Measurements from ENCODE around the gene IPCEF1. TPM values are rescaled to one million over a fixed set of nuclear protein-coding genes. Genes with fewer than 3 reads are reported as not detected.
A peak's percentile ranks its signal among the peaks of the same experiment; 100 is the strongest.
"Not testable (repeated sequence)": the region's sequence is repeated elsewhere in the genome, so short reads cannot be mapped to it uniquely, and the experiment has no call there.

IPCEF1 gene
- polyA plus RNA-seq, 3 donors, result 14.7 to 29.7 (median 16.5) TPM

- H3K79me2 ChIP-seq (ENCODE audit: insufficient read depth, low read length), result peaks cover 96% of the 10 kb centered on the region
- H3K4me3 ChIP-seq (replicated peaks in 1 of 3; ENCODE audit: low read depth in 2 of 3, low read length in 3 of 3), result no peak overlapping the region
- H3K4me1 Mint-ChIP-seq, result peaks cover 61% of the 10 kb centered on the region
- peaks cover 16 to 36% of the 10 kb centered on the region in 2 donors for H3K36me3 ChIP-seq (replicated peaks in 1 of 2; ENCODE audit: control insufficient read depth in 1 of 2, insufficient read depth in 2 of 2, low read length in 2 of 2)
- H3K9ac ChIP-seq (ENCODE audit: insufficient read depth, low read length, poor library complexity, severe bottlenecking), result no peak overlapping the region
- no peak for TF ChIP-seq CTCF (IDR thresholded peaks at IDR 0.05)
- no peak for DNase-seq
- no peaks in the 10 kb centered on the region for H3K27me3 Mint-ChIP-seq (ENCODE audit: low read depth in 3 of 3)
- no peak overlapping the region for H3K27ac ChIP-seq (ENCODE audit: low read depth in 1 of 2, low read length in 2 of 2)
- H3K9me3 Mint-ChIP-seq, result peaks cover 0 to 6% (median 4%) of the 10 kb centered on the region in 7 donors
- peaks cover 66% of the 10 kb centered on the region for H4K20me1 ChIP-seq (ENCODE audit: insufficient read depth, low read length)
- H3K36me3 Mint-ChIP-seq, result peaks cover 39 to 43% of the 10 kb centered on the region in 2 donors
- peaks cover 46 to 56% of the 10 kb centered on the region in 2 donors for H3K4me1 ChIP-seq (ENCODE audit: control insufficient read depth in 1 of 2, insufficient read depth in 2 of 2, low read length in 2 of 2)
- H3K9me3 ChIP-seq (replicated peaks in 1 of 2; ENCODE audit: control insufficient read depth in 1 of 2, insufficient read depth in 1 of 2, low read length in 2 of 2), result no peaks in the 10 kb centered on the region
- no peak overlapping the region for H2AFZ ChIP-seq (ENCODE audit: insufficient read depth, low read depth, low read length, poor library complexity, severe bottlenecking)
- 100% methylated on average over 1 of the region's 4 CpGs for WGBS (ENCODE audit: insufficient coverage)
- H3K4me2 ChIP-seq (replicated peaks; ENCODE audit: extremely low read depth, low read length, poor library complexity, severe bottlenecking), result no peak overlapping the region
- no peak overlapping the region for H3K4me3 Mint-ChIP-seq
- H3K27me3 ChIP-seq (ENCODE audit: control insufficient read depth in 2 of 2, insufficient read depth in 2 of 2, low read length in 2 of 2), result no peaks in the 10 kb centered on the region
- intact Hi-C loops (cut with micrococcal nuclease), result loop anchor here in 1 of 2 donors (10.0 kb wide), 1 partner anchor 52 kb away; no protein-coding TSS in a partner anchor
- H3K27ac Mint-ChIP-seq, result peak overlapping the region in 1 of 7 donors; percentile 37
Observed at GRCh38 chr6:154306696-154307095, 49.9 kb downstream of the IPCEF1 start.

DNA sequence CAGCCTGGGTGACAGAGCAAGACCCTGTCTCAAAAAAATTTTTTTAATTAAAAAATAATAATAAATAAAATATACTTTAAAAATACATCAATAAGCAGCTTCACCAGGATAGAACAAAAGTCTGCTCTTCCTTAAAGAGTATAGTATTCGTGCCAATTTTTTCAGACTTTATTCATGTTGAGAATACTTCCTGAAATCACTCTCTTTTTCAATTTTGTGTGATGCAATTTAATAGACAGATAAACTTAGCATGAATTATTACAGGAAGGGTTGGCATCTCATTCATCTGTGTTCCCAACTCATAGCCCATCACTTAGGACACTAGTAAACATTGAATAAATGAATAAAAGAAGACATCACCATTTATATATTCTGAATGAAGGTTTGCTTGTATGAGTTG lies 52.4 kb downstream of the IPCEF1 start:
- Histone ChIP-seq H3K79me2 (ENCODE audit: insufficient read depth, low read length) (peaks cover 95% of the 10 kb centered on the region), H3K9ac (ENCODE audit: insufficient read depth, low read length, poor library complexity, severe bottlenecking) (no peak overlapping the region), H3K36me3 (replicated peaks in 1 of 2; ENCODE audit: control insufficient read depth in 1 of 2, insufficient read depth in 2 of 2, low read length in 2 of 2) (peaks cover 9 to 26% of the 10 kb centered on the region in 2 donors), H3K9me3 (replicated peaks in 1 of 2; ENCODE audit: control insufficient read depth in 1 of 2, insufficient read depth in 1 of 2, low read length in 2 of 2) (no peaks in the 10 kb centered on the region), H3K27me3 (ENCODE audit: control insufficient read depth in 2 of 2, insufficient read depth in 2 of 2, low read length in 2 of 2) (no peaks in the 10 kb centered on the region), H3K4me1 (ENCODE audit: control insufficient read depth in 1 of 2, insufficient read depth in 2 of 2, low read length in 2 of 2) (peaks cover 60 to 68% of the 10 kb centered on the region in 2 donors), H4K20me1 (ENCODE audit: insufficient read depth, low read length) (peaks cover 77% of the 10 kb centered on the region), H3K4me3 (replicated peaks in 1 of 3; ENCODE audit: low read depth in 2 of 3, low read length in 3 of 3) (no peak overlapping the region), H3K4me2 (replicated peaks; ENCODE audit: extremely low read depth, low read length, poor library complexity, severe bottlenecking) (peak overlapping the region; percentile 8), H3K27ac (ENCODE audit: low read depth in 1 of 2, low read length in 2 of 2) (peak overlapping the region; percentile 25 to 56), H2AFZ (ENCODE audit: insufficient read depth, low read depth, low read length, poor library complexity, severe bottlenecking) (no peak overlapping the region)
- no peaks in the 10 kb centered on the region for H3K27me3 Mint-ChIP-seq (ENCODE audit: low read depth in 3 of 3)
- intact Hi-C loops (cut with micrococcal nuclease), result loop anchor here (5.0 to 10.0 kb wide), 4 partner anchors 49 to 162 kb away; partner anchors contain the start of gene IPCEF1 (in 1 of the 2)
- H3K4me1 Mint-ChIP-seq, result peaks cover 72% of the 10 kb centered on the region
- H3K27ac Mint-ChIP-seq, result peak overlapping the region in 5 of 7 donors; percentile 30 to 86 (median 73)
- peaks cover 29 to 33% of the 10 kb centered on the region in 2 donors for H3K36me3 Mint-ChIP-seq
- DNase-seq, result peak; percentile 6 to 57 (median 12)
- peaks cover 0 to 4% (median 4%) of the 10 kb centered on the region in 7 donors for H3K9me3 Mint-ChIP-seq
- no peak for TF ChIP-seq CTCF (IDR thresholded peaks at IDR 0.05)
- WGBS (ENCODE audit: insufficient coverage), result no CpG with 5 or more reads among the region's 1 CpG
- no peak overlapping the region for H3K4me3 Mint-ChIP-seq

DNA sequence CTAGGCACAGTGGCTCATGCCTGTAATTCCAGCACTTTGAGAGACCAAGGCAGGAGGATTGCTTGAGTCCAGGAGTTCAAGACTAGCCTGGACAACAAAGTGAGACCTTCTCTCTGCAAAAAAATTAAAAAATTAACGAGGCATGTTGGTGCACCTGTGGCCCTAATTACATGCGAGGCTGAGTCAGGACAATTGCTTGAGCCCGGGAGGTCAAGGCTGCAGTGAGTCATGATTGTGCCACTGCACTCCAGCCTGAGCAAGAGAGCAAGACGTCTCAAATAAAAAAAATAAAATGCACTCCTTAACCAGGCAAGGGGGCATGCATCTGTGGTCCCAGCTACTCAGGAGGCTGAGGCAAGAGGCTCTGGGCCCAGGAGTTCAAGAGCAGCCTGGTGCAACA lies 53.0 kb downstream of the IPCEF1 start:
- H3K9me3 ChIP-seq (replicated peaks in 1 of 2; ENCODE audit: control insufficient read depth in 1 of 2, insufficient read depth in 1 of 2, low read length in 2 of 2); H3K9ac ChIP-seq (ENCODE audit: insufficient read depth, low read length, poor library complexity, severe bottlenecking); H3K9me3 Mint-ChIP-seq; H3K27me3 Mint-ChIP-seq (ENCODE audit: low read depth in 3 of 3); H2AFZ ChIP-seq (ENCODE audit: insufficient read depth, low read depth, low read length, poor library complexity, severe bottlenecking); H3K4me2 ChIP-seq (replicated peaks; ENCODE audit: extremely low read depth, low read length, poor library complexity, severe bottlenecking); H3K4me3 ChIP-seq (replicated peaks in 1 of 3; ENCODE audit: low read depth in 2 of 3, low read length in 3 of 3); H3K27me3 ChIP-seq (ENCODE audit: control insufficient read depth in 2 of 2, insufficient read depth in 2 of 2, low read length in 2 of 2): not testable (repeated sequence)
- H3K4me3 Mint-ChIP-seq, result peak overlapping the region in 1 of 2 donors; percentile 7
- intact Hi-C loops (cut with micrococcal nuclease), result loop anchor here (5.0 to 10.0 kb wide), 4 partner anchors 49 to 161 kb away; partner anchors contain the start of gene IPCEF1 (in 1 of the 2)
- H3K27ac ChIP-seq (ENCODE audit: low read depth in 1 of 2, low read length in 2 of 2), result peak overlapping the region; percentile 25 to 69
- WGBS (ENCODE audit: insufficient coverage), result 24% methylated on average over 3 of the region's 4 CpGs
- H3K36me3 Mint-ChIP-seq, result peaks cover 32 to 34% of the 10 kb centered on the region in 2 donors
- H3K36me3 ChIP-seq (replicated peaks in 1 of 2; ENCODE audit: control insufficient read depth in 1 of 2, insufficient read depth in 2 of 2, low read length in 2 of 2), result peaks cover 9 to 26% of the 10 kb centered on the region in 2 donors
- peak overlapping the region; percentile 72 to 86 (median 80) for H3K27ac Mint-ChIP-seq
- H3K4me1 Mint-ChIP-seq, result peaks cover 69% of the 10 kb centered on the region
- peak; percentile 28 to 67 (median 46) for DNase-seq
- peaks cover 95% of the 10 kb centered on the region for H3K79me2 ChIP-seq (ENCODE audit: insufficient read depth, low read length)
- H3K4me1 ChIP-seq (ENCODE audit: control insufficient read depth in 1 of 2, insufficient read depth in 2 of 2, low read length in 2 of 2), result peaks cover 56 to 66% of the 10 kb centered on the region in 2 donors
- peaks cover 81% of the 10 kb centered on the region for H4K20me1 ChIP-seq (ENCODE audit: insufficient read depth, low read length)

Data from CD14-positive monocyte (primary cell).